ENCODE measurements around the gene ALPP.

DNA sequence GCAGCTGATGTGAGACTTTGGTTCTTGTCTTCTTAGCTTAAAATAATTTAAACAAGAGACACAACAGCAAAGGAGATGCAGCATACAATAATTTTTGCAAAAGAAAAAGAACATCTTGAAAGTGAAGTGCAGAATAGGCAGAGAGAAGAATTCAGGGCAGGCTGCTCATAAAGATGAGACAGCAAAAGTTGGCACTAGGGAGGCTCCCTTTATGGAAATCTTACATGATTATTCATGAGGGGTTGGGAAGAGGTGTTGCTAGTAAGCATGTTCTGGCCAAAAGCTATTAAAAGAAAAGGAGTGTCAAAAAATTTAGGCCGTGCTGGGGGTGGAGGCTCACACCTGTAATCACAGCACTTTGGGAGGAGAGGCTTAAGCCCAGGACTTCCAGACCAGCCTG is 4.2 kb upstream of the ALPP start:
- no peak for TF ChIP-seq CTCF (conservative IDR thresholded peaks at IDR 0.05; ENCODE audit: low read depth, low read length)
- TF ChIP-seq EZH2 (IDR thresholded peaks at IDR 0.05; ENCODE audit: low read length, unreplicated experiment): no peak

Measured in PC-3 (cell line).